Right lobe of liver (tissue), 4 donors: ENCODE results near the gene PRSS12.

Experiments used
- POLR2A ChIP-seq: fragments of 450-650 bp; IDR thresholded peaks from one replicate; pipeline ENCODE4 v1.6.1; 2017; ENCODE audit warnings: antibody characterized with exemption, mild to moderate bottlenecking
- TF ChIP-seq, protein P1 (sequence below), 4 donors: fragments of 200-600 bp in 3 of 4; fragments of 450-650 bp in 1 of 4; IDR thresholded peaks; one replicate each; pipeline versions ENCODE4 v1.5.1 to v1.8.0; 2016 to 2022; ENCODE audit warnings: antibody characterized with exemption in 4 of 4, mild to moderate bottlenecking in 2 of 4
- donor health status: DM: no; HTN: no; CAD: no.
- donor health status: DM: no; HTN: no; CAD: no.
- donor health status: DM: no; HTN: yes; CAD: no.

DNA sequence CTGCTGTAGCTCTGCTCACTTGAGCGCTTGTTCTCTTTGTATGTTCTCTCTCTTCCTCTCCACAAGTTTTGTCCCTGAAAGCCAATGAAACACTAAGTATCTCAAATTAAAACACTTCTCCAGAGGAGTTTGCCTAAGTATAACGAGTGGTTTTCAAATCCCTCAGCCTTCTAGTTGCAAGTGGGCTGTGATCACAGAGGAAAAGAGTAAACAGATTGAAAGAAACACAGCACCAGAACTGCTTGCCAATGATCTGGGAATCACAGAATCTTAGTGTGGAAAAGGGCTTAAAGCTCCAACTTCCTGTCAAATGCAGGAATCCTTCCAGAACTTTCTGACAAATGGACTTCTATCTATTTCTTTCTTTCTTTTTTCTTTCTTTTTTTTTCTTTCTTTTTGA lies 4.8 kb upstream of the PRSS12 start:
- TF ChIP-seq, protein P1, sequence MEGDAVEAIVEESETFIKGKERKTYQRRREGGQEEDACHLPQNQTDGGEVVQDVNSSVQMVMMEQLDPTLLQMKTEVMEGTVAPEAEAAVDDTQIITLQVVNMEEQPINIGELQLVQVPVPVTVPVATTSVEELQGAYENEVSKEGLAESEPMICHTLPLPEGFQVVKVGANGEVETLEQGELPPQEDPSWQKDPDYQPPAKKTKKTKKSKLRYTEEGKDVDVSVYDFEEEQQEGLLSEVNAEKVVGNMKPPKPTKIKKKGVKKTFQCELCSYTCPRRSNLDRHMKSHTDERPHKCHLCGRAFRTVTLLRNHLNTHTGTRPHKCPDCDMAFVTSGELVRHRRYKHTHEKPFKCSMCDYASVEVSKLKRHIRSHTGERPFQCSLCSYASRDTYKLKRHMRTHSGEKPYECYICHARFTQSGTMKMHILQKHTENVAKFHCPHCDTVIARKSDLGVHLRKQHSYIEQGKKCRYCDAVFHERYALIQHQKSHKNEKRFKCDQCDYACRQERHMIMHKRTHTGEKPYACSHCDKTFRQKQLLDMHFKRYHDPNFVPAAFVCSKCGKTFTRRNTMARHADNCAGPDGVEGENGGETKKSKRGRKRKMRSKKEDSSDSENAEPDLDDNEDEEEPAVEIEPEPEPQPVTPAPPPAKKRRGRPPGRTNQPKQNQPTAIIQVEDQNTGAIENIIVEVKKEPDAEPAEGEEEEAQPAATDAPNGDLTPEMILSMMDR (IDR thresholded peaks at IDR 0.05), result no peak
- no peak for TF ChIP-seq POLR2A
